Cardiac muscle cell (in vitro differentiated cells and primary cell): ENCODE measurements around the gene PAX8. TPM values are rescaled to one million over a fixed set of nuclear protein-coding genes. Genes with fewer than 3 reads are reported as not detected.

Source experiments
- DNase-seq, 2 donors: peaks; one replicate each; pipeline versions ENCODE4 v3.0.0 to v3.0.0-alpha.2; 2010 to 2017; ENCODE audit warnings: low read depth in 1 of 2, low spot score in 1 of 2
- H3K27ac ChIP-seq: fragments of 200-600 bp; sonication (generic); 2 replicates; pipeline ENCODE4 v1.5.1; 2016
- H3K27me3 ChIP-seq: fragments of 200-600 bp; sonication (generic); 2 replicates; pipeline ENCODE4 v1.6.0; 2016; ENCODE audit warnings: control low read depth
- H3K36me3 ChIP-seq: fragments of 200-600 bp; sonication (generic); 2 replicates; pipeline ENCODE4 v1.5.1; 2016; ENCODE audit warnings: control low read depth
- H3K4me1 ChIP-seq: fragments of 200-600 bp; sonication (generic); 2 replicates; pipeline ENCODE4 v1.8.1; 2017; ENCODE audit warnings: low read depth, mild to moderate bottlenecking, mixed run types
- H3K4me3 ChIP-seq: fragments of 200-600 bp; sonication (generic); 2 replicates; pipeline ENCODE4 v1.5.1; 2016; ENCODE audit warnings: mild to moderate bottlenecking
- H3K9me3 ChIP-seq: fragments of 200-600 bp; sonication (generic); 2 replicates; pipeline ENCODE4 v1.5.1; 2017; ENCODE audit warnings: low read depth, mild to moderate bottlenecking, control low read depth
- polyA plus RNA-seq: library from polyadenylated mRNA; unstranded; fragments of >200 nt; fragmentation: Nextera tagmentation; extraction: Ambion mirVana; gene quantifications from 2 replicates; pipeline ENCODE4 v1.2.1, GENCODE V29; 2016
- total RNA-seq: library from RNA; depleted of rRNA; stranded (reverse); fragments of >200 nt; gene quantifications from 2 replicates; pipeline ENCODE4 v1.2.3, GENCODE V29; 2016
- TF ChIP-seq, protein P1 (sequence below): IDR thresholded peaks from 2 replicates; pipeline ENCODE4 v1.5.1; 2012; ENCODE audit warnings: low read depth, mild to moderate bottlenecking, low read length

Gene PAX8
- total and polyA plus RNA-seq, 2 experiments from 2014 or later: not detected

DNA sequence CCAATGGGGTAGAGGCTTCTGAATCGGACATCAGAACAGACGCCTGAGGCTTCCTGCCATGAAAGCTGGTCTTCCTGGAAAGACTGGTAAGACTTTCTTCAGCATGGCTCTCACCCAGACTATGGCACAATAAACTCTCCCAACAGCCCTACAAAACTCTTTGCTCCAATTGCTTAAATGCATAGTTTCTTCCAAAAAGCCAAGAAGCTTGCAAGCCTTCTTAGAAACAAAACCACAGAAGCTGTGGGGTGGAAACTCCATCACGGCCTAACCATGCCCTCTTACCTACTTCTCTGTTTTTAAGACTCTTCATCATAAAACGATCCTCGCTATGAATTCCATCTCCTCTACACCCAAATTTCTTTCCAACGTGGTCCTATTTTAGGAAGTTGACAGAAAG is 48.2 kb downstream of the PAX8 start:
- Histone ChIP-seq H3K27me3 (no peaks in the 10 kb centered on the region), H3K27ac (peak overlapping the region; percentile 18), H3K9me3 (no peaks in the 10 kb centered on the region), H3K36me3 (no peaks in the 10 kb centered on the region), H3K4me3 (no peak overlapping the region), H3K4me1 (peaks cover 37% of the 10 kb centered on the region)
- TF ChIP-seq, protein P1, sequence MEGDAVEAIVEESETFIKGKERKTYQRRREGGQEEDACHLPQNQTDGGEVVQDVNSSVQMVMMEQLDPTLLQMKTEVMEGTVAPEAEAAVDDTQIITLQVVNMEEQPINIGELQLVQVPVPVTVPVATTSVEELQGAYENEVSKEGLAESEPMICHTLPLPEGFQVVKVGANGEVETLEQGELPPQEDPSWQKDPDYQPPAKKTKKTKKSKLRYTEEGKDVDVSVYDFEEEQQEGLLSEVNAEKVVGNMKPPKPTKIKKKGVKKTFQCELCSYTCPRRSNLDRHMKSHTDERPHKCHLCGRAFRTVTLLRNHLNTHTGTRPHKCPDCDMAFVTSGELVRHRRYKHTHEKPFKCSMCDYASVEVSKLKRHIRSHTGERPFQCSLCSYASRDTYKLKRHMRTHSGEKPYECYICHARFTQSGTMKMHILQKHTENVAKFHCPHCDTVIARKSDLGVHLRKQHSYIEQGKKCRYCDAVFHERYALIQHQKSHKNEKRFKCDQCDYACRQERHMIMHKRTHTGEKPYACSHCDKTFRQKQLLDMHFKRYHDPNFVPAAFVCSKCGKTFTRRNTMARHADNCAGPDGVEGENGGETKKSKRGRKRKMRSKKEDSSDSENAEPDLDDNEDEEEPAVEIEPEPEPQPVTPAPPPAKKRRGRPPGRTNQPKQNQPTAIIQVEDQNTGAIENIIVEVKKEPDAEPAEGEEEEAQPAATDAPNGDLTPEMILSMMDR: no peak
- peak in 1 of 2 donors; percentile 40 for DNase-seq

DNA sequence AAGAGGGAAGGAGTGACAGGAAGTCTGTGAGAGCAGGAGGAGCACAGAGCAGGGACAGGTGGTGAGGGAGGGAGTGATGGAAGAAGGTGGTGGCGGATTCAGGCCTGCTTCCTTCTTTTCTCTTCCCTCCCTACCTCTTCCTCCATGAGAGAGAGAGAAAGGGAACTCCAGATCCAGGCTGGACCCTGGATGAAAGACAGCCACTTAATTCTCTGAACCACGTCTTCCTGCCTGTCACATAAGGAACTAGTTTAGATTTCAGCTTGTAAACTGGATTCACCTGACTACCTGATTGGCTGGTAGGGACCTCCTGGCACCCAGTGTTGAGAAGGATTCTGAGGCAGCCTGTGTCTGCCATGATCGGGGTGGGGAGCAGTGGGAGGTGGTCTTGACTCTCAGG is 48.9 kb downstream of the PAX8 start:
- no peaks in the 10 kb centered on the region for H3K9me3 ChIP-seq
- no peak overlapping the region for H3K4me3 ChIP-seq
- no peak for DNase-seq
- no peaks in the 10 kb centered on the region for H3K36me3 ChIP-seq
- H3K27ac ChIP-seq: no peak overlapping the region
- TF ChIP-seq, protein P1: no peak
- H3K4me1 ChIP-seq: peaks cover 37% of the 10 kb centered on the region
- H3K27me3 ChIP-seq: no peaks in the 10 kb centered on the region

DNA sequence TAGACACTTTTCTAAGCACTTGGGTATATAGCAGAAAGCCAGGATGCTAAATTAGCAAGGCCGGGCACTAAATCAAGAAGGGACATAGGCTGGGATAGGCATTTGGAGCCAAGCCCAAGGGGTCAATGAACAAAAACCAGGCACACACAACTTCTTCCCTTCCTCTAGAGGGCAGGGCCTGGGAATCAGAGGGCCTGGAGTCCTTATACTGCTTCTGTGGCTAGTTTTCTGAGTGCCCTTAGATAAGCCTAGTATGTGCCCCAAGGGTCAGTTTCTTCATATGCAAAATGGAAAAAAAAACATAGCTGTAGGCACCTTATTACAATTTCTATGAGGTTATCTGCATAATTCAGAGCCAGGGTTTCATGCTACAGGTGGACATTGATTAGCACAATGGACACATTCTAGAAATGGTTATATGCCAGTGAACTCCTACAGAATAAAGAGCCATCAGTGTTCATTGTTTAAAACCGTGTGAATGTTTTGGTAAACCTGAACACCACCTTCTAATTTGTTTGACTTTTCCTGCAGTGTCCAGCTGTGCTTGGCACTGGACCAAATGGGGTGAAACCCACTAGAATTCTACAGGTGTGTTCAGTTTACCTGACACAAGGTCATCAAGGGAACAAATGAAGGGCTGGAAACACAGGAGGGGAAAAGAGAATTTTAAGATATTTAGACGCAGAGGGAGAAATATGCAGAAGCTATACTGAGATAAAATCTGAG is 49.6 kb downstream of the PAX8 start:
- peaks cover 37% of the 10 kb centered on the region for H3K4me1 ChIP-seq
- TF ChIP-seq, protein P1: no peak
- H3K9me3 ChIP-seq: no peaks in the 10 kb centered on the region
- H3K27me3 ChIP-seq: no peaks in the 10 kb centered on the region
- DNase-seq: no peak
- H3K4me3 ChIP-seq: no peak overlapping the region
- no peak overlapping the region for H3K27ac ChIP-seq
- H3K36me3 ChIP-seq: no peaks in the 10 kb centered on the region

DNA sequence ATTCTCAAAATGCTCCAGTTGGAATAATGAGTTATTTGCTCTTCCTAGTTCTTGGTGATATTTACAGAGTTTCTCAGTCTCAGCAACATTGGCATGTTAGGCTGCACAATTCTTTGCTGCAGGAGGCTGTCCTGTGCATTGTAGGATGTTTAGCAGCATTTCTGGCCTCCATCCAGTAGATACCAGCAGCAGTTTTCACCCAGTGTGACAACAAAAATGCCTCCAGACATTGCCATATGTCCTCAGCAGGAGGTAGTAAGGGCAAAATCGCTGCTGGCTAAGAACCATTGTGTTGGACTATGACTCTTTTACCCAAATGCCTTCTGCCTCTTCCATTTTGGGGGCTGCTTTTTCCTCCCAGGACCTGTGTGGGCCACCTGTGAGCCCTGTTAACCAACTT is 50.4 kb downstream of the PAX8 start:
- Histone ChIP-seq H3K9me3 (no peaks in the 10 kb centered on the region), H3K4me1 (peaks cover 37% of the 10 kb centered on the region), H3K27me3 (no peaks in the 10 kb centered on the region), H3K27ac (no peak overlapping the region), H3K4me3 (no peak overlapping the region), H3K36me3 (no peaks in the 10 kb centered on the region)
- DNase-seq: no peak
- TF ChIP-seq, protein P1: no peak

DNA sequence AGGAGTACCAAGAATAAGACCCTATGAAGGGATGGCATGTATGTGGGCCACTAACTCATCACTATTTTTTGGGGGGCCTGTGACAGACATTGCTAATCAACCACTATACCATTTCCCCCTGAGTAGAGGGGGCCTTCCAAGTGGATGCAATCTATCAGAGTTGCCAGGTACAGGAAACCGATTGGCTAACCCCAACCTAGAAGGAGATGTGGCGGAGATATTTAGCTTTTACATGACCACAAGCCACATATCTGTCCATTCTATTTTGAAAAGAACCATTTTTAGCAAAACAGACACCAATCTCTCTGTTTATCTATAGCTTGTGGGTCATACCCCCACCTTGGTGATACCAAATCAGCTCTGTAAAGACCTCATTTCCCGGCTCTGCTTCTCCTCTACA is 51.0 kb downstream of the PAX8 start:
- H3K9me3 ChIP-seq: no peaks in the 10 kb centered on the region
- no peaks in the 10 kb centered on the region for H3K27me3 ChIP-seq
- peaks cover 37% of the 10 kb centered on the region for H3K4me1 ChIP-seq
- H3K36me3 ChIP-seq: no peaks in the 10 kb centered on the region
- no peak overlapping the region for H3K4me3 ChIP-seq
- no peak overlapping the region for H3K27ac ChIP-seq
- TF ChIP-seq, protein P1: no peak
- no peak for DNase-seq
